ENCODE data around the gene LDAH. TPM values are rescaled to one million over a fixed set of nuclear protein-coding genes. Genes with fewer than 3 reads are reported as not detected.

Gene LDAH
- total and polyA plus RNA-seq, 10 of the 15 experiments (the other 5 are each of a cell fraction or from before 2014, with no cell fraction given), result 17.9 to 44.7 (median 30.0) TPM

- TF ChIP-seq SMAD1 (IDR thresholded peaks at IDR 0.05; ENCODE audit: low read depth, partially characterized antibody) (no peak), MXI1 (IDR thresholded peaks at IDR 0.05; ENCODE audit: low read depth, low read length) (no peak), ZNF274 (IDR thresholded peaks at IDR 0.05; ENCODE audit: insufficient read depth, insufficient read length) (no peak), KLF5 (IDR thresholded peaks at IDR 0.05; ENCODE audit: partially characterized antibody) (no peak), MTA2 (IDR thresholded peaks at IDR 0.05; ENCODE audit: low read depth) (no peak), JUND (IDR thresholded peaks at IDR 0.05; ENCODE audit: low read depth, low read length) (no peak), NR2F1 (conservative IDR thresholded peaks at IDR 0.05) (no peak), CBX3 (IDR thresholded peaks at IDR 0.05; ENCODE audit: borderline replicate concordance, low read depth) (no peak), NBN (IDR thresholded peaks at IDR 0.05) (no peak), POU2F2 (IDR thresholded peaks at IDR 0.05; ENCODE audit: borderline replicate concordance, low read depth, low read length) (no peak)
- ATAC-seq (no peak), DNase-seq (ENCODE audit: low read depth, low spot score) (no peak), FAIRE-seq (no peak)
- H3K27ac ChIP-seq (ENCODE audit: control insufficient read depth, insufficient read depth), result no peak overlapping the region
- POLR2A ChIA-PET, result no interaction called here
- no peak overlapping the region for H3K4me2 ChIP-seq (ENCODE audit: control insufficient read depth, insufficient read depth)
- no peaks in the 10 kb centered on the region for H3K4me1 ChIP-seq (ENCODE audit: control insufficient read depth, insufficient read depth, low read length)
- no peak overlapping the region for H2AFZ ChIP-seq (ENCODE audit: control insufficient read depth, low read depth, low read length)
- BruUV-seq (replicated peaks), result no TSS peak
- SMC1A ChIA-PET (ENCODE audit: uncharacterized antibody, unreplicated experiment), result no interaction called here
- WGBS (ENCODE audit: insufficient coverage, insufficient replicate concordance, low lambda C conversion rate, missing lambda C conversion rate), result 94% methylated on average over 4 of the region's 4 CpGs
- in situ Hi-C loops (cut with MboI) (no loop called here), intact Hi-C loops (cut with micrococcal nuclease; ENCODE audit: unreplicated experiment) (no loop called here)
- no peak overlapping the region for H3K4me3 ChIP-seq
- CTCF ChIA-PET, result interaction anchor here (1.3 kb wide), 1 partner anchor 9 kb away, joined by 4 read pairs; no protein-coding TSS in a partner anchor
- peaks cover 0 to 5% of the 10 kb centered on the region in 2 experiments; a peak in 2 of 4 replicates for H3K36me3 ChIP-seq (ENCODE audit: control insufficient read depth in 2 of 2, insufficient read depth in 2 of 2, low read length in 1 of 2)
- H3K79me2 ChIP-seq (ENCODE audit: control insufficient read depth, insufficient read depth, low read length), result no peaks in the 10 kb centered on the region; the same call in 1 of the 2 replicates
- no peaks in the 10 kb centered on the region for H3K9me3 ChIP-seq (replicated peaks; ENCODE audit: control insufficient read depth, insufficient read depth, low read length)
- RAD21 ChIA-PET (ENCODE audit: unreplicated experiment), result no interaction called here
- no peak overlapping the region for H3K9ac ChIP-seq (ENCODE audit: control insufficient read depth, insufficient read depth, low read length)
- no peaks in the 10 kb centered on the region for H3K27me3 ChIP-seq (replicated peaks in 1 of 2; ENCODE audit: control insufficient read depth in 2 of 2, insufficient read depth in 2 of 2, low read length in 1 of 2)
- H4K20me1 ChIP-seq (ENCODE audit: control insufficient read depth, insufficient read depth), result no peaks in the 10 kb centered on the region
Measured at GRCh38 chr2:20803226-20803682, 19.6 kb downstream of the LDAH start.

All from GM12878 (cell line).